RWPE2 (cell line): ENCODE results near the gene SGSM2.

Experiments used
- ATAC-seq: fragments of 200-7000 bp; cut with Tn5 transposase; 3 replicates; pipeline ENCODE4 v1.9.1; 2021; ENCODE audit warnings: low read depth
- DNase-seq: peaks from one replicate; pipeline ENCODE4 v3.0.0-alpha.2; 2020; ENCODE audit warnings: low spot score
- H3K27ac ChIP-seq: fragments of 450-650 bp; 2 replicates; pipeline ENCODE4 v1.5.1; 2017; ENCODE audit warnings: mild to moderate bottlenecking; ENCODE audit not compliant: poor library complexity, severe bottlenecking
- H3K27me3 ChIP-seq: fragments of 250-450 bp; sonication (Bioruptor Pico); 2 replicates; pipeline ENCODE4 v1.5.1; 2021; ENCODE audit warnings: mild to moderate bottlenecking, moderate library complexity; ENCODE audit not compliant: insufficient read depth, poor library complexity, severe bottlenecking
- H3K36me3 ChIP-seq: fragments of 250-450 bp; sonication (Bioruptor Pico); 2 replicates; pipeline ENCODE4 v1.5.1; 2020; ENCODE audit warnings: low read depth, mild to moderate bottlenecking, moderate library complexity
- H3K4me1 ChIP-seq: fragments of 250-450 bp; sonication (Bioruptor Pico); 2 replicates; pipeline ENCODE4 v1.5.1; 2021; ENCODE audit warnings: mild to moderate bottlenecking, moderate library complexity; ENCODE audit not compliant: insufficient read depth, poor library complexity, severe bottlenecking
- H3K4me3 ChIP-seq: fragments of 250-450 bp; sonication (Bioruptor Pico); 2 replicates; pipeline ENCODE4 v1.5.1; 2021; ENCODE audit warnings: mild to moderate bottlenecking, moderate library complexity; ENCODE audit not compliant: severe bottlenecking
- H3K9me3 ChIP-seq: fragments of 250-450 bp; sonication (Bioruptor Pico); 2 replicates; pipeline ENCODE4 v1.5.1; 2021; ENCODE audit warnings: mild to moderate bottlenecking, moderate library complexity; ENCODE audit not compliant: severe bottlenecking
- CTCF ChIP-seq: fragments of 450-650 bp; IDR thresholded peaks from one replicate; pipeline ENCODE4 v1.5.1; 2017; ENCODE audit warnings: mild to moderate bottlenecking, moderate library complexity; ENCODE audit not compliant: poor library complexity, severe bottlenecking

The SGSM2 gene

GRCh38 chr17:2400877-2401425 is 63.6 kb downstream of the SGSM2 start, which contains the start of gene MNT:
MNT (minus strand) TSS chr17:2401060; CDS start chr17:2400712, 348 bp downstream.
- peak within 1 kb of the TSS; percentile 84 for H3K4me3 ChIP-seq
- peak; percentile 90 for DNase-seq
- H3K9me3 ChIP-seq = no peaks in the 10 kb centered on the region
- H3K27me3 ChIP-seq = no peaks in the 10 kb centered on the region
- no peaks in the 10 kb centered on the region for H3K36me3 ChIP-seq
- H3K27ac ChIP-seq = peak within 1 kb of the TSS; percentile 94
- ATAC-seq = peak; percentile 6
- no peak for TF ChIP-seq CTCF
- H3K4me1 ChIP-seq = peaks cover 23% of the 10 kb centered on the region

- Histone ChIP-seq H3K27me3 (no peaks in the 10 kb centered on the region), H3K4me1 (peaks cover 24% of the 10 kb centered on the region), H3K36me3 (no peaks in the 10 kb centered on the region), H3K9me3 (no peaks in the 10 kb centered on the region), H3K27ac (peak overlapping the region; percentile 94), H3K4me3 (peak overlapping the region; percentile 84)
- ATAC-seq = peak; percentile 45
- TF ChIP-seq CTCF = no peak
- DNase-seq = peak; percentile 100
These were observed 64.3 kb downstream of the SGSM2 start for GRCh38 chr17:2401426-2402221.

GRCh38 chr17:2402544-2402943 is 65.2 kb downstream of the SGSM2 start:
- peak overlapping the region; percentile 84 for H3K4me3 ChIP-seq
- DNase-seq = no peak
- no peaks in the 10 kb centered on the region for H3K36me3 ChIP-seq
- ATAC-seq = no peak
- peaks cover 32% of the 10 kb centered on the region for H3K4me1 ChIP-seq
- no peaks in the 10 kb centered on the region for H3K9me3 ChIP-seq
- TF ChIP-seq CTCF = no peak
- H3K27ac ChIP-seq = peak overlapping the region; percentile 94
- H3K27me3 ChIP-seq = no peaks in the 10 kb centered on the region

- DNase-seq = no peak
- ATAC-seq = no peak
- peaks cover 36% of the 10 kb centered on the region for H3K4me1 ChIP-seq
- peak overlapping the region; percentile 94 for H3K27ac ChIP-seq
- H3K36me3 ChIP-seq = no peaks in the 10 kb centered on the region
- no peak for TF ChIP-seq CTCF
- no peak overlapping the region for H3K4me3 ChIP-seq
- H3K27me3 ChIP-seq = no peaks in the 10 kb centered on the region
- H3K9me3 ChIP-seq = no peaks in the 10 kb centered on the region
These were observed 65.7 kb downstream of the SGSM2 start for GRCh38 chr17:2403044-2403443.
